Left lung (tissue), 10 donors: ENCODE measurements around the gene FTO. TPM values are rescaled to one million over a fixed set of nuclear protein-coding genes. Genes with fewer than 3 reads are reported as not detected.

Experiments
- ATAC-seq: fragments of 200-7000 bp; cut with Tn5 transposase; one replicate; pipeline ENCODE4 v1.9.1; 2020; ENCODE audit warnings: moderate library complexity
- DNase-seq, 4 donors: peaks; one replicate each; pipeline ENCODE4 v3.0.0-alpha.2; 2013 to 2020
- H3K27ac ChIP-seq, 2 donors: fragments of 200-600 bp; sonication (generic) in 1 of 2; one replicate each; pipeline versions ENCODE4 v1.5.0 to v1.8.0; 2020 to 2021
- H3K27me3 ChIP-seq, 2 donors: fragments of 200-600 bp; sonication (generic) in 1 of 2; one replicate each; pipeline versions ENCODE4 v1.5.0 to v1.8.0; 2020 to 2021
- H3K36me3 ChIP-seq, 2 donors: fragments of 200-600 bp; sonication (generic) in 1 of 2; one replicate each; pipeline versions ENCODE4 v1.5.0 to v1.8.0; 2020 to 2021
- H3K4me1 ChIP-seq, 2 donors: fragments of 200-600 bp; one replicate each; pipeline ENCODE4 v1.8.0; 2021
- H3K4me3 ChIP-seq, 2 donors: fragments of 200-600 bp; sonication (generic) in 1 of 2; one replicate each; pipeline versions ENCODE4 v1.5.0 to v1.8.0; 2020 to 2021; ENCODE audit warnings: mild to moderate bottlenecking in 1 of 2
- H3K9me3 ChIP-seq, 2 donors: fragments of 200-600 bp; sonication (generic) in 1 of 2; one replicate each; pipeline versions ENCODE4 v1.5.0 to v1.8.0; 2020 to 2021
- CTCF ChIP-seq, 2 donors: fragments of 200-600 bp; sonication (generic) in 1 of 2; IDR thresholded peaks; one replicate each; pipeline versions ENCODE4 v1.5.0 to v1.8.0; 2021; ENCODE audit warnings: antibody characterized with exemption in 2 of 2
- intact Hi-C, 2 donors: fragments of 100-400 bp; cut with DNase I; formaldehyde crosslinking; loops; one replicate each; pipeline versions ENCODE4 v1.11.2 to v1.14.2; 2022
- polyA plus RNA-seq, 6 donors: library from polyadenylated mRNA; unstranded; fragments of 120-200 nt; gene quantifications; one replicate each; pipeline ENCODE4 v1.2.1, GENCODE V29; 2013; ENCODE audit not compliant: insufficient read length in 6 of 6
- total RNA-seq, 2 donors: library from RNA; stranded (reverse); fragmentation: NEBNext Ultra II Directional; extraction: Animal tissue kit (Norgen Biotek cat#: 25700); gene quantifications; one replicate each; pipeline ENCODE4 v1.2.1, GENCODE V29; 2021
- donor health status: DM: no; HTN: yes; CAD: no.
- donor health status: DM: no; HTN: no; CAD: no.

The FTO gene
- total and polyA plus RNA-seq, 8 donors = 69.0 to 99.6 (median 90.7) TPM

- Histone ChIP-seq H3K27ac (no peak overlapping the region), H3K9me3 (no peaks in the 10 kb centered on the region), H3K4me3 (no peak overlapping the region), H3K36me3 (no peaks in the 10 kb centered on the region), H3K4me1 (no peaks in the 10 kb centered on the region), H3K27me3 (no peaks in the 10 kb centered on the region)
- intact Hi-C loops = no loop called here
- no peak for DNase-seq
- ATAC-seq = no peak
- TF ChIP-seq CTCF (IDR thresholded peaks at IDR 0.05) = no peak
Measured at GRCh38 chr16:53666786-53667415, 37.1 kb upstream of the FTO start.

- intact Hi-C loops = no loop called here
- no peak for TF ChIP-seq CTCF (IDR thresholded peaks at IDR 0.05)
- ATAC-seq = no peak
- H3K36me3 ChIP-seq = no peaks in the 10 kb centered on the region
- H3K27me3 ChIP-seq = no peaks in the 10 kb centered on the region
- H3K4me3 ChIP-seq = no peak overlapping the region
- H3K9me3 ChIP-seq = no peaks in the 10 kb centered on the region
- no peak for DNase-seq
- H3K4me1 ChIP-seq = no peaks in the 10 kb centered on the region
- H3K27ac ChIP-seq = no peak overlapping the region
Measured at GRCh38 chr16:53668869-53669268, 35.1 kb upstream of the FTO start.

- intact Hi-C loops = no loop called here
- Histone ChIP-seq H3K27me3 (no peaks in the 10 kb centered on the region), H3K36me3 (no peaks in the 10 kb centered on the region), H3K4me1 (no peaks in the 10 kb centered on the region), H3K9me3 (no peaks in the 10 kb centered on the region), H3K4me3 (no peak overlapping the region), H3K27ac (no peak overlapping the region)
- no peak for DNase-seq
- TF ChIP-seq CTCF (IDR thresholded peaks at IDR 0.05) = no peak
- ATAC-seq = no peak
Measured at GRCh38 chr16:53672461-53672860, 31.5 kb upstream of the FTO start.

GRCh38 chr16:53673189-53673588 lies 30.8 kb upstream of the FTO start:
- no peaks in the 10 kb centered on the region for H3K36me3 ChIP-seq
- ATAC-seq (no peak), DNase-seq (no peak)
- H3K4me1 ChIP-seq = no peaks in the 10 kb centered on the region
- no peaks in the 10 kb centered on the region for H3K27me3 ChIP-seq
- H3K9me3 ChIP-seq = no peaks in the 10 kb centered on the region
- no peak overlapping the region for H3K4me3 ChIP-seq
- no peak for TF ChIP-seq CTCF (IDR thresholded peaks at IDR 0.05)
- no peak overlapping the region for H3K27ac ChIP-seq
- intact Hi-C loops = no loop called here

GRCh38 chr16:53678155-53678554 lies 25.8 kb upstream of the FTO start:
- H3K27ac ChIP-seq = no peak overlapping the region
- H3K9me3 ChIP-seq = no peaks in the 10 kb centered on the region
- no peaks in the 10 kb centered on the region for H3K27me3 ChIP-seq
- DNase-seq = no peak
- H3K36me3 ChIP-seq = no peaks in the 10 kb centered on the region
- intact Hi-C loops = no loop called here
- no peak overlapping the region for H3K4me3 ChIP-seq
- H3K4me1 ChIP-seq = no peaks in the 10 kb centered on the region
- no peak for TF ChIP-seq CTCF (IDR thresholded peaks at IDR 0.05)
- ATAC-seq = no peak
